Neural progenitor cell (in vitro differentiated cells): ENCODE data around the gene DHH. TPM values are rescaled to one million over a fixed set of nuclear protein-coding genes. Genes with fewer than 3 reads are reported as not detected.

Experiments used
- DNase-seq: peaks from one replicate; pipeline ENCODE4 v3.0.0-alpha.2; 2016; ENCODE audit warnings: low spot score
- H2AFZ ChIP-seq: fragments of 200-600 bp; sonication (generic); replicated peaks from 2 replicates; pipeline ENCODE4 v1.6.1; 2016; ENCODE audit warnings: antibody characterized with exemption
- H3F3A ChIP-seq: fragments of 200-600 bp; sonication (generic); 2 replicates; pipeline ENCODE4 v1.6.1; 2016; ENCODE audit warnings: antibody characterized with exemption, low read depth
- H3K27ac ChIP-seq: fragments of 200-600 bp; sonication (generic); 2 replicates; pipeline ENCODE4 v1.5.1; 2016; ENCODE audit warnings: mild to moderate bottlenecking
- H3K27me3 ChIP-seq: fragments of 200-600 bp; sonication (generic); 2 replicates; pipeline ENCODE4 v1.6.1; 2016; ENCODE audit warnings: mild to moderate bottlenecking, moderate library complexity
- H3K36me3 ChIP-seq: fragments of 200-600 bp; sonication (generic); 2 replicates; pipeline ENCODE4 v1.5.1; 2016
- H3K4me1 ChIP-seq: fragments of 200-600 bp; sonication (generic); 2 replicates; pipeline ENCODE4 v1.6.1; 2016; ENCODE audit warnings: mixed run types
- H3K4me2 ChIP-seq: fragments of 200-600 bp; sonication (generic); 2 replicates; pipeline ENCODE4 v1.6.1; 2016
- H3K4me3 ChIP-seq: fragments of 200-600 bp; sonication (generic); 2 replicates; pipeline ENCODE4 v1.5.1; 2016
- H3K79me2 ChIP-seq: fragments of 200-600 bp; sonication (generic); 2 replicates; pipeline ENCODE4 v1.6.1; 2016; ENCODE audit warnings: low read depth
- H3K9ac ChIP-seq: fragments of 200-600 bp; sonication (generic); 2 replicates; pipeline ENCODE4 v1.6.1; 2016
- H3K9me3 ChIP-seq: fragments of 200-600 bp; sonication (generic); 2 replicates; pipeline ENCODE4 v1.5.1; 2016; ENCODE audit warnings: low read depth
- H4K20me1 ChIP-seq: fragments of 200-600 bp; sonication (generic); 2 replicates; pipeline ENCODE4 v1.6.1; 2016; ENCODE audit warnings: low read depth
- H3K27ac Mint-ChIP-seq: 3 replicates; pipeline ENCODE4 v1.8.0; 2021; ENCODE audit warnings: mixed read lengths
- H3K27me3 Mint-ChIP-seq: 2 replicates; pipeline ENCODE4 v1.8.0; 2022; ENCODE audit warnings: low read depth, mild to moderate bottlenecking, inconsistent platforms, moderate library complexity, mixed read lengths; ENCODE audit not compliant: insufficient read depth
- H3K36me3 Mint-ChIP-seq: 3 replicates; pipeline ENCODE4 v1.8.0; 2021; ENCODE audit warnings: mixed read lengths
- H3K4me1 Mint-ChIP-seq: 3 replicates; pipeline ENCODE4 v1.8.0; 2021; ENCODE audit warnings: mixed read lengths
- H3K4me3 Mint-ChIP-seq: 3 replicates; pipeline ENCODE4 v1.8.0; 2021; ENCODE audit warnings: mild to moderate bottlenecking, moderate library complexity, mixed read lengths
- H3K9me3 Mint-ChIP-seq: 3 replicates; pipeline ENCODE4 v1.8.0; 2020; ENCODE audit warnings: mixed read lengths
- EZH2 ChIP-seq: fragments of 200-600 bp; sonication (generic); IDR thresholded peaks from 2 replicates; pipeline ENCODE4 v1.6.1; 2017; ENCODE audit warnings: antibody characterized with exemption, mild to moderate bottlenecking, moderate library complexity
- EZH2phosphoT487 ChIP-seq: fragments of 200-600 bp; sonication (generic); IDR thresholded peaks from 2 replicates; pipeline ENCODE4 v1.6.1; 2017; ENCODE audit warnings: antibody characterized with exemption
- total RNA-seq: library from RNA; depleted of rRNA; stranded (reverse); fragments of >200 nt; gene quantifications from 2 replicates; pipeline ENCODE4 v1.2.3, GENCODE V29; 2015; ENCODE audit warnings: low replicate concordance
- TF ChIP-seq, protein P1 (sequence below): fragments of 200-600 bp; sonication (generic); IDR thresholded peaks from 2 replicates; pipeline ENCODE4 v1.5.1; 2017; ENCODE audit warnings: antibody characterized with exemption, mild to moderate bottlenecking

The DHH gene
- total RNA-seq, 1 donor from 2014 or later, result not detected

- H3K36me3 Mint-ChIP-seq, result peaks cover 10% of the 10 kb centered on the region
- Histone ChIP-seq H3K9me3 (no peaks in the 10 kb centered on the region), H3K27me3 (no peaks in the 10 kb centered on the region), H2AFZ (peak overlapping the region; percentile 94), H3K9ac (peak overlapping the region; percentile 96), H3K4me2 (peak overlapping the region; percentile 94), H3F3A (peaks cover 5% of the 10 kb centered on the region), H3K79me2 (peaks cover 60% of the 10 kb centered on the region), H3K4me3 (peak overlapping the region; percentile 95), H3K4me1 (peaks cover 30% of the 10 kb centered on the region), H4K20me1 (peaks cover 53% of the 10 kb centered on the region), H3K36me3 (no peaks in the 10 kb centered on the region), H3K27ac (no peak overlapping the region)
- H3K9me3 Mint-ChIP-seq, result no peaks in the 10 kb centered on the region
- H3K4me3 Mint-ChIP-seq, result peak overlapping the region; percentile 98
- DNase-seq, result peak; percentile 76
- H3K4me1 Mint-ChIP-seq, result peaks cover 49% of the 10 kb centered on the region
- peak overlapping the region; percentile 97 for H3K27ac Mint-ChIP-seq
- peaks cover 6% of the 10 kb centered on the region for H3K27me3 Mint-ChIP-seq
- TF ChIP-seq, protein P1, sequence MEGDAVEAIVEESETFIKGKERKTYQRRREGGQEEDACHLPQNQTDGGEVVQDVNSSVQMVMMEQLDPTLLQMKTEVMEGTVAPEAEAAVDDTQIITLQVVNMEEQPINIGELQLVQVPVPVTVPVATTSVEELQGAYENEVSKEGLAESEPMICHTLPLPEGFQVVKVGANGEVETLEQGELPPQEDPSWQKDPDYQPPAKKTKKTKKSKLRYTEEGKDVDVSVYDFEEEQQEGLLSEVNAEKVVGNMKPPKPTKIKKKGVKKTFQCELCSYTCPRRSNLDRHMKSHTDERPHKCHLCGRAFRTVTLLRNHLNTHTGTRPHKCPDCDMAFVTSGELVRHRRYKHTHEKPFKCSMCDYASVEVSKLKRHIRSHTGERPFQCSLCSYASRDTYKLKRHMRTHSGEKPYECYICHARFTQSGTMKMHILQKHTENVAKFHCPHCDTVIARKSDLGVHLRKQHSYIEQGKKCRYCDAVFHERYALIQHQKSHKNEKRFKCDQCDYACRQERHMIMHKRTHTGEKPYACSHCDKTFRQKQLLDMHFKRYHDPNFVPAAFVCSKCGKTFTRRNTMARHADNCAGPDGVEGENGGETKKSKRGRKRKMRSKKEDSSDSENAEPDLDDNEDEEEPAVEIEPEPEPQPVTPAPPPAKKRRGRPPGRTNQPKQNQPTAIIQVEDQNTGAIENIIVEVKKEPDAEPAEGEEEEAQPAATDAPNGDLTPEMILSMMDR, result no peak
- TF ChIP-seq EZH2, result no peak
- TF ChIP-seq EZH2phosphoT487, result no peak
These were observed 35.1 kb downstream of the DHH start for GRCh38 chr12:49059299-49060171.

- H3K4me1 Mint-ChIP-seq, result peaks cover 49% of the 10 kb centered on the region
- H4K20me1 ChIP-seq, result peaks cover 59% of the 10 kb centered on the region
- H3K4me3 Mint-ChIP-seq, result peak overlapping the region; percentile 98
These were observed 35.6 kb downstream of the DHH start for GRCh38 chr12:49059045-49059298.

DNA sequence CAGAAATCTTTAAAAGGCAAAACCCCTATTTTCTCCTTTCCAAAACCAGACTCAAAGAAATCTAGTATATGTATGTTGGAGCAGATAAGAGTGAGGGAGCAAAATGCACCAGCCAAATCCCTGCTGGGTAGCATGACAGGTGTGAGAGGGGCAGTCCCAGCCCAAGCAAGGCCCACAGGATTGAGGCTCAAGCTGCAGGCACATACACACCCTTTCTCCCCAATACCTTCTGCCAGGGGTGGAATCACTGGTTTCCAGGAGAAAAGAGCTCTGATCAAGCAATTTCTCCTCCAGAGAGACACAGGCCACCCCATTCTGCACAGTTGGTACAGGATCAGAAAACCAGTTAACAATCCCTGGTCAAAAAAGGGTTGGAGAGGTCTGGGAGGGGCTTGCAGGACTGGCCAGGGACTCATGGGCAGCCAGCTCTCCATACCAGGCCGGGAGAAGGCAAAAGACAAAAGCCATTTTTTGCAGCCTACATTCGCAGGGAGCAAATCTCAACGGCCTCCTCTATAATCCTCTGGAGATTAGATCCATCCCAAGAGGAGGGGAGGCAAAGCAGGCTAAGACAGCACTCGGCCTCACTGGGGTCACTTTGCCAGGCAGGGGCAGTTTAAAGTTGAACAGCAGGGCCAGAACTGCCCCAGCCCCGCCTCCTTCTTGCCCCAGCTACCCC, 36.1 kb downstream of the DHH start:
- no peak overlapping the region for H3K27ac ChIP-seq
- peak overlapping the region; percentile 95 for H3K4me3 ChIP-seq

More at GRCh38 chr12:49059045-49059298, 35.6 kb downstream of the DHH start:
- Histone ChIP-seq H2AFZ (no peak overlapping the region), H3K4me1 (peaks cover 30% of the 10 kb centered on the region), H3K36me3 (no peaks in the 10 kb centered on the region), H3K27ac (no peak overlapping the region), H3K4me2 (peak overlapping the region; percentile 94), H3F3A (peaks cover 5% of the 10 kb centered on the region), H3K9me3 (no peaks in the 10 kb centered on the region), H3K4me3 (peak overlapping the region; percentile 95), H3K9ac (peak overlapping the region; percentile 96), H3K79me2 (peaks cover 65% of the 10 kb centered on the region), H3K27me3 (no peaks in the 10 kb centered on the region)
- Mint-ChIP-seq H3K27me3 (peaks cover 8% of the 10 kb centered on the region), H3K9me3 (no peaks in the 10 kb centered on the region), H3K36me3 (peaks cover 10% of the 10 kb centered on the region), H3K27ac (peak overlapping the region; percentile 97)
- no peak for DNase-seq
- TF ChIP-seq EZH2 (no peak), EZH2phosphoT487 (no peak)
- TF ChIP-seq, protein P1, result no peak

More for the DNA sequence above, 36.1 kb downstream of the DHH start:
- TF ChIP-seq EZH2 (no peak), EZH2phosphoT487 (no peak)
- TF ChIP-seq, protein P1, result no peak
- Histone ChIP-seq H3K79me2 (peaks cover 65% of the 10 kb centered on the region), H3K4me1 (peaks cover 30% of the 10 kb centered on the region), H4K20me1 (peaks cover 63% of the 10 kb centered on the region), H3K9me3 (no peaks in the 10 kb centered on the region), H3K9ac (peak overlapping the region; percentile 96), H3K36me3 (no peaks in the 10 kb centered on the region), H3K27me3 (no peaks in the 10 kb centered on the region), H3K4me2 (peak overlapping the region; percentile 94), H2AFZ (no peak overlapping the region), H3F3A (peaks cover 5% of the 10 kb centered on the region)
- peak; percentile 60 for DNase-seq
- Mint-ChIP-seq H3K9me3 (no peaks in the 10 kb centered on the region), H3K36me3 (peaks cover 13% of the 10 kb centered on the region), H3K4me3 (peak overlapping the region; percentile 98), H3K4me1 (peaks cover 49% of the 10 kb centered on the region), H3K27me3 (peaks cover 8% of the 10 kb centered on the region), H3K27ac (peak overlapping the region; percentile 97)
